IMR-90 (cell line): Measurements from ENCODE around the gene SLC66A3. TPM values are rescaled to one million over a fixed set of nuclear protein-coding genes. Genes with fewer than 3 reads are reported as not detected.
A peak's percentile ranks its signal among the peaks of the same experiment; 100 is the strongest.

Experiments
- ATAC-seq: fragments of 200-7000 bp; cut with Tn5 transposase; 2 replicates; pipeline ENCODE4 v1.9.1; 2020; ENCODE audit warnings: low read depth, mild to moderate bottlenecking, moderate library complexity
- BruUV-seq: library from RNA; stranded (reverse); fragments of 400-500 nt; replicated peaks from 2 replicates; lab custom pipeline; 2021; lab: Mats Ljungman, UMichigan
- CTCF ChIA-PET: fragments of 300-600 bp; formaldehyde crosslinking; extraction: SDS; loops from one replicate; lab custom pipeline; 2021; ENCODE audit warnings: antibody characterized with exemption; lab: Yijun Ruan, JAX
- POLR2A ChIA-PET: fragments of 300-600 bp; sonication (Branson Sonifier 250); formaldehyde crosslinking; loops from one replicate; lab custom pipeline; 2022; ENCODE audit warnings: antibody characterized with exemption; ENCODE audit not compliant: unreplicated experiment; lab: Charles Lee
- DNase-seq: peaks from one replicate; pipeline ENCODE4 v3.0.0; 2013
- H2AFZ ChIP-seq: replicated peaks from 2 replicates; pipeline ENCODE3; 2013; ENCODE audit warnings: low read length, mild to moderate bottlenecking; ENCODE audit not compliant: poor library complexity
- H2AK5ac ChIP-seq: 2 replicates; pipeline ENCODE4 v1.6.1; 2013; ENCODE audit warnings: low read depth, low read length, inconsistent platforms
- H2AK9ac ChIP-seq: replicated peaks from 2 replicates; pipeline ENCODE3; 2013; ENCODE audit warnings: mild to moderate bottlenecking, low read depth, low read length, moderate library complexity; ENCODE audit not compliant: poor library complexity
- H2BK120ac ChIP-seq: 2 replicates; pipeline ENCODE4 v1.6.1; 2013; ENCODE audit warnings: low read depth, low read length, inconsistent platforms
- H2BK15ac ChIP-seq: 3 replicates; pipeline ENCODE4 v1.6.1; 2013; ENCODE audit warnings: low read depth, low read length, inconsistent platforms
- H2BK20ac ChIP-seq: 2 replicates; pipeline ENCODE4 v1.6.1; 2013; ENCODE audit warnings: low read depth, mild to moderate bottlenecking, inconsistent platforms, low read length, moderate library complexity
- H2BK5ac ChIP-seq: 2 replicates; pipeline ENCODE4 v1.6.1; 2013; ENCODE audit warnings: mild to moderate bottlenecking, low read depth, low read length, inconsistent platforms; ENCODE audit not compliant: poor library complexity, severe bottlenecking
- H3K14ac ChIP-seq: replicated peaks from 2 replicates; pipeline ENCODE4 v1.6.1; 2013; ENCODE audit warnings: low read depth, low read length, inconsistent platforms
- H3K18ac ChIP-seq: 2 replicates; pipeline ENCODE4 v1.6.1; 2013; ENCODE audit warnings: low read depth, low read length, control low read depth
- H3K23ac ChIP-seq: 2 replicates; pipeline ENCODE4 v1.6.1; 2013; ENCODE audit warnings: low read depth, low read length, inconsistent platforms
- H3K27ac ChIP-seq: 2 replicates; pipeline ENCODE4 v1.5.1; 2013; ENCODE audit warnings: mild to moderate bottlenecking, control low read depth, low read length; ENCODE audit not compliant: insufficient read depth
- H3K27me3 ChIP-seq: 2 replicates; pipeline ENCODE4 v1.6.1; 2013; ENCODE audit warnings: low read length; ENCODE audit not compliant: control insufficient read depth, insufficient read depth
- H3K36me3 ChIP-seq: 2 replicates; pipeline ENCODE4 v1.6.1; 2013; ENCODE audit warnings: low read length, mixed read lengths; ENCODE audit not compliant: control insufficient read depth, insufficient read depth
- H3K4ac ChIP-seq: 2 replicates; pipeline ENCODE4 v1.6.1; 2013; ENCODE audit warnings: low read depth, low read length, inconsistent platforms
- H3K4me1 ChIP-seq: 2 replicates; pipeline ENCODE4 v1.6.1; 2013; ENCODE audit warnings: low read length, mixed read lengths; ENCODE audit not compliant: control insufficient read depth, insufficient read depth
- H3K4me2 ChIP-seq: 2 replicates; pipeline ENCODE4 v1.6.1; 2013; ENCODE audit warnings: low read depth, mild to moderate bottlenecking, control low read depth, low read length, moderate library complexity
- H3K4me3 ChIP-seq: 2 replicates; pipeline ENCODE4 v1.5.1; 2013; ENCODE audit warnings: low read depth, mild to moderate bottlenecking, control low read depth, low read length, moderate library complexity; ENCODE audit not compliant: insufficient read depth
- H3K56ac ChIP-seq: 2 replicates; pipeline ENCODE4 v1.6.1; 2013; ENCODE audit warnings: low read length, inconsistent platforms; ENCODE audit not compliant: insufficient read depth; ENCODE audit errors: extremely low read depth
- H3K79me1 ChIP-seq, 2 experiments: 2 replicates each; pipeline ENCODE4 v1.6.1; 2013; ENCODE audit warnings: low read length in 2 of 2, inconsistent platforms in 1 of 2, low read depth in 1 of 2
- H3K9ac ChIP-seq: 2 replicates; pipeline ENCODE4 v1.6.1; 2013; ENCODE audit warnings: low read depth, low read length, control low read depth
- H3K9me1 ChIP-seq: 2 replicates; pipeline ENCODE4 v1.6.1; 2013; ENCODE audit warnings: low read length, inconsistent platforms; ENCODE audit not compliant: insufficient read depth
- H3K9me3 ChIP-seq: 2 replicates; pipeline ENCODE4 v1.6.1; 2013; ENCODE audit warnings: low read length; ENCODE audit not compliant: control insufficient read depth, insufficient read depth
- H4K20me1 ChIP-seq: 2 replicates; pipeline ENCODE4 v1.6.1; 2013; ENCODE audit warnings: low read length, inconsistent platforms; ENCODE audit not compliant: insufficient read depth
- H4K5ac ChIP-seq: 2 replicates; pipeline ENCODE4 v1.6.1; 2013; ENCODE audit warnings: mild to moderate bottlenecking, low read depth, low read length, control low read depth
- H4K8ac ChIP-seq, 2 experiments: 2 replicates each; pipeline ENCODE4 v1.6.1; 2013; ENCODE audit warnings: low read depth in 2 of 2, low read length in 2 of 2, control low read depth in 1 of 2, inconsistent platforms in 1 of 2
- H4K91ac ChIP-seq: 2 replicates; pipeline ENCODE4 v1.6.1; 2013; ENCODE audit warnings: low read depth, low read length, inconsistent platforms; ENCODE audit not compliant: insufficient read depth
- CEBPB ChIP-seq: IDR thresholded peaks from 2 replicates; pipeline ENCODE4 v1.6.1; 2012; ENCODE audit warnings: low read depth, low read length, improper control_type of control experiment
- CHD1 ChIP-seq: IDR thresholded peaks from 2 replicates; pipeline ENCODE4 v1.6.1; 2012; ENCODE audit warnings: low read depth, low read length, improper control_type of control experiment
- ELK1 ChIP-seq: fragments of 150-350 bp; IDR thresholded peaks from 2 replicates; pipeline ENCODE4 v1.6.1; 2016; ENCODE audit warnings: low read depth, mild to moderate bottlenecking, low read length, moderate library complexity, borderline replicate concordance
- MAZ ChIP-seq: IDR thresholded peaks from 2 replicates; pipeline ENCODE4 v1.6.1; 2012; ENCODE audit warnings: low read depth, mild to moderate bottlenecking, low read length, improper control_type of control experiment, moderate library complexity, borderline replicate concordance
- MXI1 ChIP-seq: IDR thresholded peaks from 2 replicates; pipeline ENCODE4 v1.6.1; 2012; ENCODE audit warnings: low read depth, mild to moderate bottlenecking, low read length, moderate library complexity, borderline replicate concordance
- RAD21 ChIP-seq: IDR thresholded peaks from 2 replicates; pipeline ENCODE4 v1.6.1; 2012; ENCODE audit warnings: low read length, improper control_type of control experiment
- RFX5 ChIP-seq: IDR thresholded peaks from 2 replicates; pipeline ENCODE4 v1.8.0; 2012; ENCODE audit warnings: low read depth, mild to moderate bottlenecking, low read length, moderate library complexity
- SMC3 ChIP-seq: fragments of 150-350 bp; IDR thresholded peaks from 2 replicates; pipeline ENCODE4 v1.6.1; 2016; ENCODE audit warnings: low read depth, mild to moderate bottlenecking, antibody characterized with exemption, low read length, moderate library complexity
- WGBS, 2 experiments: methylation state at CpG; one replicate each; pipeline versions ENCODE4 v1.1.5 to v1.1.7; 2013; ENCODE audit warnings: missing lambda C conversion rate in 2 of 2; ENCODE audit not compliant: insufficient read length in 1 of 2; ENCODE audit errors: extremely low coverage in 2 of 2; 5-methylcytosine and 5-hydroxymethylcytosine counted together
- dilution Hi-C: fragments of 300-500 bp; cut with HindIII; formaldehyde crosslinking; loops from one replicate; pipeline ENCODE4 v1.14.3; 2018; ENCODE audit warnings: low sequenced_read_pairs; ENCODE audit not compliant: unreplicated experiment
- in situ Hi-C: fragments of 300-500 bp; cut with MboI; formaldehyde crosslinking; loops from 3 replicates; pipeline ENCODE4 v1.14.3; 2019; ENCODE audit warnings: low sequenced_read_pairs, inconsistent platforms, mixed read lengths
- intact Hi-C: fragments of 100-400 bp; cut with micrococcal nuclease; formaldehyde crosslinking; loops from 2 replicates; pipeline ENCODE4 v1.10.0; 2022
- polyA plus RNA-seq, 3 experiments: library from polyadenylated mRNA; depleted of rRNA; stranded (reverse); fragments of >200 nt; gene quantifications; 2 replicates each; pipeline ENCODE4 v1.2.3, GENCODE V29; 2012; ENCODE audit warnings: low replicate concordance in 1 of 3
- total RNA-seq: library from RNA; depleted of rRNA; stranded (reverse); fragments of >200 nt; gene quantifications from 2 replicates; pipeline ENCODE4 v1.2.3, GENCODE V29; 2012

The SLC66A3 gene
- total and polyA plus RNA-seq, 2 of the 4 experiments (the other 2 are of a cell fraction) = 18.1 to 25.2 TPM

- Histone ChIP-seq H2AFZ (peak overlapping the region; percentile 93), H3K14ac (no peak overlapping the region), H3K36me3 (no peaks in the 10 kb centered on the region), H3K27me3 (no peaks in the 10 kb centered on the region; the same call in 1 of the 2 replicates), H3K4me1 (peaks cover 14% of the 10 kb centered on the region), H4K20me1 (no peaks in the 10 kb centered on the region), H3K4me2 (no peak overlapping the region), H3K18ac (no peak overlapping the region), H2BK120ac (peak overlapping the region; percentile 28; the same call in 1 of the 2 replicates), H2AK5ac (no peak overlapping the region), H3K4ac (peak overlapping the region; percentile 54), H4K5ac (peak overlapping the region; percentile 23; the same call in 1 of the 2 replicates), H3K4me3 (no peak overlapping the region), H4K91ac (peak overlapping the region; percentile 16; the same call in 1 of the 2 replicates), H3K56ac (no peak overlapping the region), H2BK20ac (no peak overlapping the region), H3K9me3 (no peaks in the 10 kb centered on the region), H3K27ac (no peak overlapping the region), H3K79me1 (no peaks in the 10 kb centered on the region), H2BK15ac (no peak overlapping the region; the same call in 2 of the 3 replicates), H3K23ac (no peak overlapping the region), H2AK9ac (peak overlapping the region; percentile 4), H3K9ac (no peak overlapping the region), H4K8ac (peak overlapping the region; percentile 17 to 84; a peak in 3 of 4 replicates), H3K9me1 (peaks cover 5% of the 10 kb centered on the region; the same call in 1 of the 2 replicates), H2BK5ac (no peak overlapping the region)
- WGBS, 2 experiments = 83% methylated on average over 14 of the region's 19 CpGs; no CpG with 5 or more reads in 1 of the 2 experiments
- no TSS peak for BruUV-seq
- ATAC-seq = no peak
- intact Hi-C loops (loop anchor here (1.0 to 10.0 kb wide), 6 partner anchors 173 to 645 kb away; no protein-coding TSS in a partner anchor), dilution Hi-C loops (no loop called here), in situ Hi-C loops (loop anchor here (5.0 to 25.0 kb wide), 2 partner anchors 310 to 630 kb away; no protein-coding TSS in a partner anchor)
- ChIA-PET CTCF (interaction anchor here (0.6 to 2.7 kb wide), 27 partner anchors 10 to 514 kb away, joined by 3 to 14 read pairs (median 3); partner anchors contain the start of gene ROCK2), POLR2A (no interaction called here)
- no peak for DNase-seq
- TF ChIP-seq RAD21 = no peak
- no peak for TF ChIP-seq RFX5
- no peak for TF ChIP-seq CEBPB
- no peak for TF ChIP-seq ELK1
- TF ChIP-seq MXI1 = no peak
- TF ChIP-seq CHD1 = no peak
- TF ChIP-seq MAZ = no peak
- no peak for TF ChIP-seq SMC3
These were observed 23.1 kb upstream of the SLC66A3 start for GRCh38 chr2:11132036-11132671.
